Transverse colon (tissue), 4 donors: ENCODE measurements around the gene SSTR1. TPM values are rescaled to one million over a fixed set of nuclear protein-coding genes. Genes with fewer than 3 reads are reported as not detected.

Experiments used
- DNase-seq: peaks from one replicate; pipeline ENCODE4 v3.0.0-alpha.2; 2019
- H3K27ac ChIP-seq, 4 donors: fragments of 200-600 bp; sonication (generic); 2 replicates each; pipeline ENCODE4 v1.5.1; 2016 to 2018; ENCODE audit warnings: inconsistent platforms in 4 of 4
- H3K27me3 ChIP-seq: fragments of 200-600 bp; sonication (generic); 2 replicates; pipeline ENCODE4 v1.5.1; 2017; ENCODE audit warnings: inconsistent platforms
- H3K36me3 ChIP-seq, 4 donors: fragments of 200-600 bp; sonication (generic); 2 replicates each; pipeline ENCODE4 v1.5.1; 2017 to 2019; ENCODE audit warnings: inconsistent platforms in 4 of 4
- H3K4me1 ChIP-seq, 4 donors: fragments of 200-600 bp; sonication (generic); 2 replicates each; pipeline ENCODE4 v1.5.1; 2017 to 2020; ENCODE audit warnings: inconsistent platforms in 4 of 4
- H3K4me3 ChIP-seq, 4 donors: fragments of 200-600 bp; sonication (generic); 1 replicate in 1 of 4; 2 replicates in 3 of 4; pipeline versions ENCODE4 v1.5.1 to v1.6.1; 2017 to 2019; ENCODE audit warnings: inconsistent platforms in 4 of 4
- H3K9me3 ChIP-seq, 2 donors: fragments of 200-600 bp; sonication (generic); 2 replicates each; pipeline ENCODE4 v1.5.1; 2017 to 2019; ENCODE audit warnings: inconsistent platforms in 2 of 2
- CTCF ChIP-seq, 5 experiments: fragments of 200-600 bp in 3 of 5; fragments of 450-650 bp in 2 of 5; sonication (generic) in 3 of 5; IDR thresholded peaks; 1 replicate in 2 of 5; 2 replicates in 3 of 5; pipeline ENCODE4 v1.5.1; 2016 to 2017; ENCODE audit warnings: antibody characterized with exemption in 5 of 5, inconsistent platforms in 3 of 5, mild to moderate bottlenecking in 2 of 5, moderate library complexity in 1 of 5
- EP300 ChIP-seq: sonication (generic); formaldehyde crosslinking; IDR thresholded peaks from one replicate; pipeline ENCODE4 v1.6.1; 2017; ENCODE audit warnings: antibody characterized with exemption, low read depth
- POLR2A ChIP-seq: fragments of 450-650 bp; IDR thresholded peaks from one replicate; pipeline ENCODE4 v1.6.1; 2016; ENCODE audit warnings: antibody characterized with exemption, mild to moderate bottlenecking, moderate library complexity
- POLR2AphosphoS5 ChIP-seq, 3 donors: sonication (generic); formaldehyde crosslinking; IDR thresholded peaks; one replicate each; pipeline ENCODE4 v1.6.1; 2016; ENCODE audit warnings: antibody characterized with exemption in 3 of 3
- WGBS, 2 donors: methylation state at CpG; one replicate each; pipeline ENCODE4 v1.1.5; 2018; ENCODE audit warnings: low coverage in 1 of 2; 5-methylcytosine and 5-hydroxymethylcytosine counted together
- in situ Hi-C, 4 donors: fragments of 200-750 bp; cut with MboI; loops; one replicate each; pipeline versions ENCODE4 v1.15.0 to v1.15.1; 2017; ENCODE audit warnings: low sequenced_read_pairs in 3 of 4, low pct_ligation_motif_present in 1 of 4, low pct_unique_long_range_greater_than_20kb in 1 of 4
- intact Hi-C: fragments of 100-400 bp; cut with DNase I; formaldehyde crosslinking; loops from one replicate; pipeline ENCODE4 v1.15.1; 2023; ENCODE audit warnings: low total_unique reads
- total RNA-seq, 4 donors: library from RNA; depleted of rRNA; stranded (reverse); fragments of >200 nt; gene quantifications; one replicate each; pipeline ENCODE4 v1.1.0, GENCODE V29; 2016

SSTR1 gene
- total RNA-seq, 4 donors from 2014 or later, result 1.6 to 10.1 (median 6.9) TPM

- Histone ChIP-seq H3K9me3 (no peaks in the 10 kb centered on the region), H3K4me1 (no peaks in the 10 kb centered on the region), H3K27me3 (no peaks in the 10 kb centered on the region), H3K4me3 (no peak overlapping the region), H3K27ac (no peak overlapping the region), H3K36me3 (no peaks in the 10 kb centered on the region)
- 69 to 89% methylated on average over 3 of the region's 3 CpGs for WGBS, 2 donors
- TF ChIP-seq CTCF (IDR thresholded peaks at IDR 0.05) (no peak), POLR2AphosphoS5 (IDR thresholded peaks at IDR 0.05) (no peak), POLR2A (no peak), EP300 (no peak)
- in situ Hi-C loops (no loop called here), intact Hi-C loops (no loop called here)
- no peak for DNase-seq
These were observed 13.4 kb downstream of the SSTR1 start for GRCh38 chr14:38221077-38221476.

GRCh38 chr14:38224338-38224737 lies 16.6 kb downstream of the SSTR1 start:
- Histone ChIP-seq H3K27ac (no peak overlapping the region), H3K9me3 (no peaks in the 10 kb centered on the region), H3K4me3 (no peak overlapping the region), H3K36me3 (no peaks in the 10 kb centered on the region), H3K27me3 (no peaks in the 10 kb centered on the region), H3K4me1 (no peaks in the 10 kb centered on the region)
- TF ChIP-seq POLR2A (no peak), POLR2AphosphoS5 (IDR thresholded peaks at IDR 0.05) (no peak), EP300 (no peak), CTCF (IDR thresholded peaks at IDR 0.05) (no peak)
- no peak for DNase-seq
- in situ Hi-C loops, result no loop called here
- intact Hi-C loops, result no loop called here

- no peak for DNase-seq
- Histone ChIP-seq H3K36me3 (no peaks in the 10 kb centered on the region), H3K27me3 (no peaks in the 10 kb centered on the region), H3K9me3 (no peaks in the 10 kb centered on the region), H3K4me3 (no peak overlapping the region), H3K4me1 (no peaks in the 10 kb centered on the region), H3K27ac (no peak overlapping the region)
- TF ChIP-seq EP300, result no peak
- no peak for TF ChIP-seq POLR2A
- TF ChIP-seq POLR2AphosphoS5 (IDR thresholded peaks at IDR 0.05), result no peak
- TF ChIP-seq CTCF (IDR thresholded peaks at IDR 0.05), result no peak
- in situ Hi-C loops, result no loop called here
- intact Hi-C loops, result no loop called here
- 62 to 75% methylated on average over 2 of the region's 2 CpGs for WGBS, 2 donors
These were observed 18.2 kb downstream of the SSTR1 start for GRCh38 chr14:38225946-38226345.

GRCh38 chr14:38226366-38226765 lies 18.7 kb downstream of the SSTR1 start:
- intact Hi-C loops (no loop called here), in situ Hi-C loops (no loop called here)
- H3K27ac ChIP-seq, result no peak overlapping the region
- 40 to 50% methylated on average over 3 of the region's 3 CpGs for WGBS, 2 donors
- no peak for DNase-seq
- H3K4me1 ChIP-seq, result no peaks in the 10 kb centered on the region
- H3K27me3 ChIP-seq, result no peaks in the 10 kb centered on the region
- no peaks in the 10 kb centered on the region for H3K36me3 ChIP-seq
- TF ChIP-seq POLR2AphosphoS5 (IDR thresholded peaks at IDR 0.05), result no peak
- no peak for TF ChIP-seq CTCF (IDR thresholded peaks at IDR 0.05)
- TF ChIP-seq EP300, result no peak
- TF ChIP-seq POLR2A, result no peak
- H3K9me3 ChIP-seq, result no peaks in the 10 kb centered on the region
- H3K4me3 ChIP-seq, result no peak overlapping the region
